Activated naive CD4-positive, alpha-beta T cell treated with anti-CD3 and anti-CD28 coated beads, Interleukin-2, amount 10 ng/mL, durations not matched to agents 7 days and 5 days (primary cell): Measurements from ENCODE around the gene WDR59.

ENCODE experiments used
- CTCF ChIA-PET: fragments of 350-600 bp; sonication (Branson Sonifier 250); formaldehyde crosslinking; loops from one replicate; lab custom pipeline; 2021; ENCODE audit warnings: antibody characterized with exemption; lab: Charles Lee
- DNase-seq: peaks from one replicate; pipeline ENCODE4 v3.0.0-alpha.2; 2020
- H3K27ac Mint-ChIP-seq: one replicate; pipeline ENCODE4 v1.8.0; 2021; ENCODE audit warnings: mild to moderate bottlenecking, moderate library complexity, mixed read lengths
- H3K27me3 Mint-ChIP-seq: one replicate; pipeline ENCODE4 v1.8.0; 2021; ENCODE audit warnings: mild to moderate bottlenecking, mixed read lengths
- H3K36me3 Mint-ChIP-seq: one replicate; pipeline ENCODE4 v1.8.0; 2021; ENCODE audit warnings: mixed read lengths
- H3K4me1 Mint-ChIP-seq: one replicate; pipeline ENCODE4 v1.8.0; 2021; ENCODE audit warnings: mixed read lengths
- H3K4me3 Mint-ChIP-seq: one replicate; pipeline ENCODE4 v1.8.0; 2021; ENCODE audit warnings: mild to moderate bottlenecking, moderate library complexity, mixed read lengths
- H3K9me3 Mint-ChIP-seq: one replicate; pipeline ENCODE4 v1.8.0; 2021; ENCODE audit warnings: mixed read lengths

The WDR59 gene

DNA sequence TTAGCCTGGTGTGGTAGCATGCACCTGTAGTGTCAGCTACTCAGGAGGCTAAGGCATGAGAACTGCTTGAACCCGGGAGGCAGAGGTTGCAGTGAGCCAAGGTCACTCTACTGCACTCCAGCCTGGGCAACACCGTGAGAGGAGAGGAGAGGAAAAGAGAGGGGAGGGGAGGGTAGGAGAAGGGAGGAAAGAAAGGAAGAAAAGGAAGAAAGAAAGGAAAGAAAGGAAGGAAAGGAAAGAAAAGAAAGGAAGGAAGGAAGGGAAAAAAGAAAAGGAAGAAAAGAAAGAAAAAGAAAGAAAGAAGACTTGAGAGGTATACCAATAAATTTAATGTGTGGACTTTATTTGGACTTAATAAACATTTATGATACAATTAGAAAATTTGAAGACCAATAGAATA, 143.5 kb downstream of the WDR59 start:
- CTCF ChIA-PET = no interaction called here
- Mint-ChIP-seq H3K27ac (no peak overlapping the region), H3K27me3 (peaks cover 16% of the 10 kb centered on the region), H3K9me3 (no peaks in the 10 kb centered on the region), H3K36me3 (no peaks in the 10 kb centered on the region), H3K4me1 (no peaks in the 10 kb centered on the region), H3K4me3 (no peak overlapping the region)
- no peak for DNase-seq

DNA sequence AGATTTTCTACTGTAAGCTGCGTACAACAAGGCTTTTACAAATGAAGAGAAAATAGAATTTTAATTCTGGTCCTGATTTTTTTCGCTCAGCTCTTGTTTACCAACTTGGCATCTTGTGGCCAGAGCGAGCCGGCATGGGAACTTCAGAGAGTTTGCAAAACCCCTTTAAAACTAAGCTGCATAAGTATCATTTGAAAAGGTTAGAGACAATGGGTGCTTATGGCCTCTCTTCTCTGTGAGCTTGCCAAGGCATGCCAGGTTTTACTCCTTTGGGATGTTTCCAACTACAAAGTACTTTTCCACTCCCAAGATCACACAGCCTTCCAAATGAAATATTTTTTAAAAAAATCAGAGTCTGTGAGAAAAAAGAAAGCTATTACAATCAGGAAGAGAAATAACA, 147.9 kb downstream of the WDR59 start:
- CTCF ChIA-PET = no interaction called here
- no peak overlapping the region for H3K27ac Mint-ChIP-seq
- no peak for DNase-seq
- no peaks in the 10 kb centered on the region for H3K9me3 Mint-ChIP-seq
- peaks cover 23% of the 10 kb centered on the region for H3K27me3 Mint-ChIP-seq
- H3K4me3 Mint-ChIP-seq = no peak overlapping the region
- no peaks in the 10 kb centered on the region for H3K36me3 Mint-ChIP-seq
- H3K4me1 Mint-ChIP-seq = no peaks in the 10 kb centered on the region

DNA sequence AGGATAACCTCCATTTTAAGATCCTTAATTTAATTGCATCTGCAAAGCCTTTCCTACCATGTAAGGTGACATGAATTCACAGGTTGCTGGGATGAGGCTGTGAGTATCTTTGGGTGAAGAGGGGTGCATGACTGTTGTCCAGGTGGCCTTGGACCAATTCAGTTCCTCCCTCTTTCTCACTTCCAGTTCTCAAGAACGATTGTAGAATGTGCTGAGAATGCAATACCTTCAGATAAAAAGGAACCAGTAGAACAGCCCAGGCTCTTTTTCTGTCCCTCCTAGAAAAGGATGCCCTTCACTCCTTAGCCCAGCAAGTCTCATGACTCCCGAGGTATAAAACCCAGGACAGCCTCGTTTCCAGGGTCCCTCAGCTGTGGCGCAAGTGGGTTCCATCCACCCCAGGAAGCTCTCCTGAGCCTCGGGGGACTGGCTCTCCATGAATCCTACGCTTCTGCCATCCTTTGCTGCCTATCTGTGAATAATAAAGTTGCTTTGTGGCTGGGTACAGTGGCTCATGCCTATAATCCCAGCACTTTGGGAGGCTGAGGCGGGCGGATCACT, 148.7 kb downstream of the WDR59 start:
- no peak overlapping the region for H3K4me3 Mint-ChIP-seq
- H3K27ac Mint-ChIP-seq = no peak overlapping the region
- no peaks in the 10 kb centered on the region for H3K36me3 Mint-ChIP-seq
- H3K9me3 Mint-ChIP-seq = no peaks in the 10 kb centered on the region
- DNase-seq = no peak
- H3K27me3 Mint-ChIP-seq = peaks cover 16% of the 10 kb centered on the region
- H3K4me1 Mint-ChIP-seq = no peaks in the 10 kb centered on the region
- CTCF ChIA-PET = no interaction called here

DNA sequence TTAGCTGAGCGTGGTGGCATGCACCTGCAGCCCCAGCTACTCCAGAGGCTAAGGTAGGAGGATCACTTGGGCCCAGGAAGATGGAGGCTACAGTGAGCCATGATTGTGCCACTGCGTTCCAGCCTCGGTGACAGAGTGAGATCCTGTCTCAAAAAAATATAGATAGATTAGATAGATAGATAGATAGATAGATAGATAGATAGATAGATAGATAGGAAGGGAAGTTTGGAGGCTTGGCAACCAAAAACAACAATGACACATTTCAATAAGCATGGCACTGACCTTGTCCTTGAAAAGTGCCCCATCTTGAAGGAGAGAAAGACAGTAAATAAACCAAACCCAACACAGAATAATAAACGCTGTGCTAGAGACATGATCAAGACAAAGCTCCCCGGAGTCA, 152.7 kb downstream of the WDR59 start:
- Mint-ChIP-seq H3K27ac (no peak overlapping the region), H3K9me3 (peaks cover 2% of the 10 kb centered on the region), H3K4me1 (no peaks in the 10 kb centered on the region), H3K4me3 (no peak overlapping the region), H3K36me3 (no peaks in the 10 kb centered on the region), H3K27me3 (peaks cover 14% of the 10 kb centered on the region)
- no peak for DNase-seq
- CTCF ChIA-PET = no interaction called here

DNA sequence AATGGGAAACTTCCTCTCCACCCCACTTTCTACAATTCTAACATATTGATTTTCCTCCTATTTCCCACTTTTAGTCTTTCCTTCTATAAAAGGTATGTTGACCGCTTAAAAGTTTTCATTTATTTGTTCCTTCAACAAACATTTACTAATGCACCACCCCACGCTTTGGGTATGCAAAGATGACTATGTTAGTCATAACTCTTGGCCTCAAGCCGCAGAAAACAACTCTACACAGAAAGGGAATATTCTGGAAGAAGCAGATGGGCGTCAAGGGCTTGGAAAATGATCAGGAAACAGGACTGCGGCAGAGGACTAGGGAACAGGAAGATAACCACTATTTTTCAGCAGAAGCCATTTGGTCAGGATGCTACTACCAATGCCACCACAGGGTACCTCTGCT, 153.5 kb downstream of the WDR59 start:
- no peak for DNase-seq
- H3K27ac Mint-ChIP-seq = no peak overlapping the region
- H3K4me1 Mint-ChIP-seq = no peaks in the 10 kb centered on the region
- H3K4me3 Mint-ChIP-seq = no peak overlapping the region
- CTCF ChIA-PET = no interaction called here
- peaks cover 14% of the 10 kb centered on the region for H3K27me3 Mint-ChIP-seq
- no peaks in the 10 kb centered on the region for H3K36me3 Mint-ChIP-seq
- peaks cover 2% of the 10 kb centered on the region for H3K9me3 Mint-ChIP-seq

DNA sequence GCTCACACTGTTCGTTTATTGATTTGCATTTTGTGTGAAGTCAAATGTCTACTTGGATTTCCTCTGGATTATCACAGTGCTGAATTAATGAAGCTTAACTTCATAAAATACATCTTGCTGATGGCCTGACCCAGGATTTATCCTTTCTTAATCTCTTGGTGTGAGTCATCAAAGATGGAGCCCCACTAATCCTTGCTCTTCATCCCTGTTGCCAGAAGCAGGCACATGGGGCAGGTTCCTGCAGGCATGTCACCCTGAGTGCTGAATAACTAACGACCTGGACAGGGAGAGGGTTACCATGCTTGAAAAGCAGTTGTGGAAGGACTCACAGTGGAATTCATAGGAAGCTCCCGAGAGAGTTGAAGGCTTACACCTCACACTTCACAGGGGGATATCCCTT, 154.3 kb downstream of the WDR59 start:
- Mint-ChIP-seq H3K4me1 (no peaks in the 10 kb centered on the region), H3K4me3 (no peak overlapping the region), H3K36me3 (no peaks in the 10 kb centered on the region), H3K27ac (no peak overlapping the region), H3K27me3 (peaks cover 12% of the 10 kb centered on the region), H3K9me3 (peaks cover 2% of the 10 kb centered on the region)
- CTCF ChIA-PET = no interaction called here
- DNase-seq = no peak

DNA sequence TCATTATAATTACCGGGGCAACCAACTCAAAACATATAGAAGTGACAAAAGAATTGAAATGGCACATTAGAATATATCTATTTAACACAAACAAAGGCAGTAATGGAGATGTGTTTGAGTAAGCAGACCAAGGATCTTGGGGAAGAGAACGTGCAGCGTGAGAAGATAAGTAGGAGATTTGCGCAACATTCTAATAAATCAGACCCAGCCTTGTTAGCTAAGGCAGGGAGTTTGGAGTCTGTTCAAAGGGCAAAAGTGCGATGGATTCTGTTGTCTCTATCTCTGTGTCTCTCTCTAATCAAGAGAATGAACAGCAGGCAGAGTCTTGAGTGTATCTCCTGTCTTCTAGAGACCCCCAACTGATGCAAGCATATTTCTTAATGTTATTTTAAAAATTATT, 155.3 kb downstream of the WDR59 start:
- CTCF ChIA-PET = no interaction called here
- Mint-ChIP-seq H3K27ac (no peak overlapping the region), H3K4me1 (no peaks in the 10 kb centered on the region), H3K9me3 (peaks cover 2% of the 10 kb centered on the region), H3K36me3 (no peaks in the 10 kb centered on the region), H3K27me3 (peaks cover 6% of the 10 kb centered on the region), H3K4me3 (no peak overlapping the region)
- DNase-seq = no peak

DNA sequence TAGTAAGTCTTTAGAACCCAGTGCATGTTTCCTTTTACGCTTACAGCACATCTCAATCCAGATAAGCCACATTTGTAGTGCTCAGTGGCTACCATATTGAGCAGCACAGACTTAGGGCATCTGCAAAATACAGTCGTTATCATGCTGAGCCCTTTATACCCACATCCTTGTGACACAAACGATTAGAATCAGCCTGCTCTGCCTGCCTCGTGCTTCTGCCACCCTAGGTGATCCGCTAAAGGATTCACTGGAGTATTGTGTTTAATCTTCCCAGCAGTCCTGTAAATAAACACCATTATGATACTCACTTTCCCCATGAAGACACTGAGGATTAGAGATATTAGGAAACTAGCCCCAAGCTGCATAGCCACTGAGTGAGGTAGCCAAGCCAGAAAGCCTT, 159.0 kb downstream of the WDR59 start:
- Mint-ChIP-seq H3K4me3 (no peak overlapping the region), H3K27me3 (peaks cover 9% of the 10 kb centered on the region), H3K4me1 (no peaks in the 10 kb centered on the region), H3K9me3 (peaks cover 2% of the 10 kb centered on the region), H3K36me3 (no peaks in the 10 kb centered on the region), H3K27ac (no peak overlapping the region)
- no peak for DNase-seq
- CTCF ChIA-PET = no interaction called here

DNA sequence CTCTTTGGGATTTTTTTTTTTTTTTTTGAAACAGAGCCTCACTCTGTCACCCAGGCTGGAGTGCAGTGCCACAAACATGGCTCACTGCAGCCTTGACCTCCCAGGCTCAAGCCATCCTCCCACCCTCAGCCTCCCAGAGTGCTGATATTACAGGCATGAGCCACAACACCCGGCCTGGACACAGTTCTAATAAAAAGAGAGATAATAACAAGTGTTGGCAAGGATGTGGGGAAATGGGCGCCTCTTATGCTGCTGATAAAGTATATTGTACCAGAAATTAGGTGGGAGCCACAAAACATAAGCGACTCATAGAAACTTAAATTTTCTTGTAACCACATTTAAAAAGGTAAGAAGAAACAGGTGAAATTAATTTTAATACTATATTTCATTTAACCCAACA, 159.9 kb downstream of the WDR59 start:
- Mint-ChIP-seq H3K9me3 (peaks cover 2% of the 10 kb centered on the region), H3K36me3 (no peaks in the 10 kb centered on the region), H3K4me3 (no peak overlapping the region), H3K27me3 (peaks cover 7% of the 10 kb centered on the region), H3K4me1 (no peaks in the 10 kb centered on the region), H3K27ac (no peak overlapping the region)
- no peak for DNase-seq
- CTCF ChIA-PET = interaction anchor here (1.3 kb wide), 1 partner anchor 10 kb away, joined by 3 read pairs; no protein-coding TSS in a partner anchor
